ENCODE measurements around the gene ARVCF.

GRCh38 chr22:19923914-19924513 lies 92.6 kb downstream of the ARVCF start:
- TF ChIP-seq CTCF (IDR thresholded peaks at IDR 0.05; ENCODE audit: insufficient read depth, low read length): no peak
- TF ChIP-seq POLR2AphosphoS5 (IDR thresholded peaks at IDR 0.05; ENCODE audit: low read depth): no peak
- TF ChIP-seq REST (IDR thresholded peaks at IDR 0.05; ENCODE audit: insufficient replicate concordance, low read depth): no peak

Measured in HL-60 (cell line).